Activated CD4-positive, alpha-beta T cell treated with anti-CD3 and anti-CD28 coated beads, Interleukin-2, amount 10 ng/mL, durations not matched to agents 7 days and 5 days (primary cell): ENCODE data around the gene SLC7A9. TPM values are rescaled to one million over a fixed set of nuclear protein-coding genes. Genes with fewer than 3 reads are reported as not detected.
"Not testable (repeated sequence)": the region's sequence is repeated elsewhere in the genome, so short reads cannot be mapped to it uniquely, and the experiment has no call there.

Experiments used
- CTCF ChIA-PET: fragments of 350-600 bp; sonication (Branson Sonifier 250); formaldehyde crosslinking; loops from one replicate; lab custom pipeline; 2021; ENCODE audit warnings: antibody characterized with exemption; lab: Charles Lee
- POLR2A ChIA-PET: fragments of 350-600 bp; sonication (Branson Sonifier 250); formaldehyde crosslinking; loops from one replicate; lab custom pipeline; 2021; ENCODE audit warnings: antibody characterized with exemption; lab: Charles Lee
- DNase-seq: peaks from one replicate; pipeline ENCODE4 v3.0.0-alpha.2; 2020
- H3K27ac Mint-ChIP-seq: one replicate; pipeline ENCODE4 v1.8.0; 2021; ENCODE audit warnings: mild to moderate bottlenecking, moderate library complexity, mixed read lengths
- H3K27me3 Mint-ChIP-seq: one replicate; pipeline ENCODE4 v1.8.0; 2021; ENCODE audit warnings: mixed read lengths
- H3K36me3 Mint-ChIP-seq: one replicate; pipeline ENCODE4 v1.8.0; 2021; ENCODE audit warnings: low read depth, mixed read lengths
- H3K4me1 Mint-ChIP-seq: one replicate; pipeline ENCODE4 v1.8.0; 2021; ENCODE audit warnings: mixed read lengths
- H3K4me3 Mint-ChIP-seq: one replicate; pipeline ENCODE4 v1.8.0; 2021; ENCODE audit warnings: mild to moderate bottlenecking, moderate library complexity, mixed read lengths
- H3K9me3 Mint-ChIP-seq: one replicate; pipeline ENCODE4 v1.8.0; 2021; ENCODE audit warnings: mixed read lengths
- total RNA-seq, 2 experiments: library from RNA; stranded (reverse); gene quantifications; one replicate each; pipeline ENCODE4 v1.2.3, GENCODE V29; 2021

SLC7A9 gene
- total RNA-seq, 2 experiments from 2014 or later = 0.27 to 0.45 TPM

DNA sequence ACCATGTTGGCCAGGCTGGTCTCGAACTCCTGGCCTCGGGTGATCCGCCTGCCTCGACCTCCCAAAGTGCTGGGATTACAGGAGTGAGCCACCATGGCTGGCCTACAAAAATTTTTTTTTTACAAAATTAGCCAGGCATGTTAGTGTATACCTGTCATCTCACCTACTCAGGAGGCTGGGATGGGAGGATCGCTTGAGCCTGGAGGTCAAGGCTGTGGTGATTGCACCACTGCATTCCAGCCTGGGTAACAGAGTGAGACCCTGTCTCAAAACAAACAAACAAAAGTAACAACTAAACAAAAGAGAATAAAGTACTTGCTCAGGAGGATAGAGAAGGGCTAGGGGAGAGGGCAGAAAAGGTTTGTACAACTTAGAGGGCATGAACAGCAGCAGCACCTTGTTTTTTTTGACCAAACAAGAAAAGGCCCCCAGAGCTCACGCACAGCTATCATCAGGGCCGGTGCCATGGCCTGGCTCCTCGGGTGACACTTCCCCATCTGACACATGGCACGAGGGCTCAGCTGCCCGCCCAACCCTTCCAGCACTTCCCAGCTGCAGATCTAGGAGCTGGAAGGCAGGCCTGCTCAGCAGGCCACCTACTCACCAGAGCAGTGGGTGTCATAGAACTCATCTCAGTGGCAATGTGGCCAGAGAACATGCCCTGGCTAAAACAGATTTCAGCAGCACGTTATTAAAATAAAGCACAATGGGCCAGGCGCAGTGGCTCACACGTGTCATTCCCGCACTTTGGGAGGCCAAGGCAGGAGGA lies 8.6 kb upstream of the SLC7A9 start:
- H3K27me3 Mint-ChIP-seq = no peaks in the 10 kb centered on the region
- H3K4me3 Mint-ChIP-seq = no peak overlapping the region
- ChIA-PET POLR2A (interaction anchor here (1.1 kb wide), 1 partner anchor 186 kb away, joined by 8 read pairs; no protein-coding TSS in a partner anchor), CTCF (no interaction called here)
- H3K9me3 Mint-ChIP-seq = no peaks in the 10 kb centered on the region
- no peaks in the 10 kb centered on the region for H3K36me3 Mint-ChIP-seq
- no peak for DNase-seq
- peaks cover 12% of the 10 kb centered on the region for H3K4me1 Mint-ChIP-seq
- H3K27ac Mint-ChIP-seq = no peak overlapping the region

- Mint-ChIP-seq H3K4me3 (no peak overlapping the region), H3K27ac (no peak overlapping the region), H3K27me3 (no peaks in the 10 kb centered on the region), H3K4me1 (peaks cover 13% of the 10 kb centered on the region), H3K36me3 (no peaks in the 10 kb centered on the region), H3K9me3 (no peaks in the 10 kb centered on the region)
- ChIA-PET CTCF (no interaction called here), POLR2A (no interaction called here)
- DNase-seq = no peak
These were observed 7.9 kb upstream of the SLC7A9 start for GRCh38 chr19:32877323-32877912.

DNA sequence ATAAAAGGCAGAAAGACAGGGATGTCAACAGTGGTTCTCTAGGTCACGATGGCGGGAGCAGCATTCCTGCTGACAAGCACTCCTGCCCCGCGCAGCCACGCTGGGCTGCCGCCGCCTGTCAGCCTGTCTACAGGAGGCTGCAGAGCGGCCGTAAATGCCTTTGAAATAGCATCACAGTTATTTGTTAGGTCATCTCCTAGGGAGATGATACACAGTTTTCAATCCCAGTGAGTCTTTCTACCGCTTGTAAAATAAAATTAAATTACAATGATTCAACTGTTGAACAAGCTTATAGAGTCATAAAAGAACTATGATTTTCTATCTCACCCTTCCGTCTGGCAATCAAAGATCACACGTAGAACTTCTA lies 7.3 kb upstream of the SLC7A9 start:
- CTCF ChIA-PET = no interaction called here
- no peak overlapping the region for H3K27ac Mint-ChIP-seq
- H3K4me1 Mint-ChIP-seq = peaks cover 13% of the 10 kb centered on the region
- H3K9me3 Mint-ChIP-seq = no peaks in the 10 kb centered on the region
- H3K36me3 Mint-ChIP-seq = no peaks in the 10 kb centered on the region
- POLR2A ChIA-PET = no interaction called here
- no peak overlapping the region for H3K4me3 Mint-ChIP-seq
- no peak for DNase-seq
- no peaks in the 10 kb centered on the region for H3K27me3 Mint-ChIP-seq

DNA sequence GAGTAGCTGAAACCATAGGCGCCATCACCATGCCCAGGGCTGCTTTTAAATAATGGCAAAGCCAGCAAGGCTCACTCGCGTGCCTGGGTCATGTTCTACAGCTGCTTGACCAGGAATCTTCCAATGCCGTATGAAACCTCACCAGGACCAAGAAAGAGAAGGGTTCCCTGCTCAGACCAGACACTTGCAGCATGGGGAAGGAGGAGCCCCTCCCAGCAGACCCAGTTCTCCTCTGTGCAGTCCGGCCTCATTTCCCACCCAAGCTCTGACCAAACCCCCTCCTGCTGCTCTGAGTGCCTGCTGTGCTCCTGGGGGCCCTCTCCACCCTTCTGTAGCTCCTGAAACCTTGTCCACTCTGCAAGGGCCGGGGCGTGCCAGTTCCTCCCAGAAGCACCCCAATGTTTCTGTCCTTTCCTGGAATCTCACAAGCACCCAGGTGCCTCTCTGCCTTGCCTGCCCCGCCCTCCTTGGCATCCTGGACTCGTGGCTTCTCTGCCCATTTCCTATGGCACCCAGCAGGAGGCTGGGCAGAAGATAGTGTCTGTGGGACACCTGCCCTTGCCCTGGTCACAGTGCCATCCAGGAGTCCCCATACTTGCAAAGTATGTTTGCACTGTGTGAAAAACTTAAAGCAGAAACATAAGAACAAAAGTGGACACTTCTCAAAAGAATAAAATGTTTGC lies 6.8 kb upstream of the SLC7A9 start:
- Mint-ChIP-seq H3K4me1 (peaks cover 13% of the 10 kb centered on the region), H3K9me3 (no peaks in the 10 kb centered on the region), H3K4me3 (no peak overlapping the region), H3K27me3 (no peaks in the 10 kb centered on the region), H3K27ac (peak overlapping the region; percentile 54), H3K36me3 (no peaks in the 10 kb centered on the region)
- ChIA-PET POLR2A (no interaction called here), CTCF (no interaction called here)
- no peak for DNase-seq

GRCh38 chr19:32875428-32875827 lies 5.9 kb upstream of the SLC7A9 start:
- DNase-seq = no peak
- no peak overlapping the region for H3K4me3 Mint-ChIP-seq
- H3K4me1 Mint-ChIP-seq = peaks cover 11% of the 10 kb centered on the region
- H3K27ac Mint-ChIP-seq = no peak overlapping the region
- H3K36me3 Mint-ChIP-seq = no peaks in the 10 kb centered on the region
- ChIA-PET POLR2A (interaction anchor here (0.6 kb wide), 2 partner anchors 276 to 470 kb away, joined by 3 read pairs; partner anchors contain the start of gene DPY19L3), CTCF (no interaction called here)
- no peaks in the 10 kb centered on the region for H3K27me3 Mint-ChIP-seq
- no peaks in the 10 kb centered on the region for H3K9me3 Mint-ChIP-seq

- peaks cover 11% of the 10 kb centered on the region for H3K4me1 Mint-ChIP-seq
- H3K36me3 Mint-ChIP-seq = no peaks in the 10 kb centered on the region
- H3K4me3 Mint-ChIP-seq = no peak overlapping the region
- CTCF ChIA-PET = no interaction called here
- DNase-seq = no peak
- POLR2A ChIA-PET = interaction anchor here (0.6 kb wide), 1 partner anchor 469 kb away, joined by 3 read pairs; the partner anchor contains the start of gene DPY19L3
- no peaks in the 10 kb centered on the region for H3K9me3 Mint-ChIP-seq
- no peaks in the 10 kb centered on the region for H3K27me3 Mint-ChIP-seq
- H3K27ac Mint-ChIP-seq = no peak overlapping the region
These were observed 5.0 kb upstream of the SLC7A9 start for GRCh38 chr19:32874605-32875004.

- no peak for DNase-seq
- no peaks in the 10 kb centered on the region for H3K27me3 Mint-ChIP-seq
- H3K9me3 Mint-ChIP-seq = no peaks in the 10 kb centered on the region
- H3K4me3 Mint-ChIP-seq = no peak overlapping the region
- no peak overlapping the region for H3K27ac Mint-ChIP-seq
- no peaks in the 10 kb centered on the region for H3K36me3 Mint-ChIP-seq
- peaks cover 11% of the 10 kb centered on the region for H3K4me1 Mint-ChIP-seq
- CTCF ChIA-PET = no interaction called here
- POLR2A ChIA-PET = no interaction called here
These were observed 3.8 kb upstream of the SLC7A9 start for GRCh38 chr19:32873247-32873959.

- no peak overlapping the region for H3K4me3 Mint-ChIP-seq
- H3K27ac Mint-ChIP-seq = no peak overlapping the region
- no peaks in the 10 kb centered on the region for H3K27me3 Mint-ChIP-seq
- peaks cover 11% of the 10 kb centered on the region for H3K4me1 Mint-ChIP-seq
- H3K9me3 Mint-ChIP-seq = no peaks in the 10 kb centered on the region
- ChIA-PET CTCF (no interaction called here), POLR2A (no interaction called here)
- no peaks in the 10 kb centered on the region for H3K36me3 Mint-ChIP-seq
- no peak for DNase-seq
These were observed 2.8 kb upstream of the SLC7A9 start for GRCh38 chr19:32872391-32872790.

DNA sequence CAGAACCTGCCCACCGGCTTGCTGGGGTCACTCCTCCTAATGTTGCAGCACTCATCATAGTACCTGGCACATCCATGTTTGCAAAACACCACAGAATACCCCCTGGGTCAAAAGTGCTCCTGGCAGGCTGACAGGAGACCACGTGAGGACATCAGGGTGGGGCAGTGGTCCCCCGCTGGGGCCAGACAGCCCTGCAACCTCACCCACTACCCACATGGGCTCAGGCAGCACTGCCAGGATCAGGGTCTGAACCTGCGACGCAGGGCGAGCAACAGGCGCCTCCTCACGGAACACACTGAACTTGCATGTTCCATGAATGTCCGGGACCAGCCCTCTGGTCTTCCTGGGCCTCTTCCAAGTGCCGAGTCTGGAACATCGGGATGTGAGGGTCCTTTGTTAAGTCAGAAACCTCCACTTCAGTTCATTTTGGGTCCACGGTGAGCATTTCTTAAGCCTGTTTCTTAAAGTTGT lies 1.4 kb upstream of the SLC7A9 start:
- POLR2A ChIA-PET = no interaction called here
- no peak overlapping the region for H3K4me3 Mint-ChIP-seq
- H3K27ac Mint-ChIP-seq = no peak overlapping the region
- CTCF ChIA-PET = no interaction called here
- DNase-seq = no peak
- H3K36me3 Mint-ChIP-seq = no peaks in the 10 kb centered on the region
- H3K4me1 Mint-ChIP-seq = peaks cover 7% of the 10 kb centered on the region
- H3K9me3 Mint-ChIP-seq = no peaks in the 10 kb centered on the region
- H3K27me3 Mint-ChIP-seq = no peaks in the 10 kb centered on the region

DNA sequence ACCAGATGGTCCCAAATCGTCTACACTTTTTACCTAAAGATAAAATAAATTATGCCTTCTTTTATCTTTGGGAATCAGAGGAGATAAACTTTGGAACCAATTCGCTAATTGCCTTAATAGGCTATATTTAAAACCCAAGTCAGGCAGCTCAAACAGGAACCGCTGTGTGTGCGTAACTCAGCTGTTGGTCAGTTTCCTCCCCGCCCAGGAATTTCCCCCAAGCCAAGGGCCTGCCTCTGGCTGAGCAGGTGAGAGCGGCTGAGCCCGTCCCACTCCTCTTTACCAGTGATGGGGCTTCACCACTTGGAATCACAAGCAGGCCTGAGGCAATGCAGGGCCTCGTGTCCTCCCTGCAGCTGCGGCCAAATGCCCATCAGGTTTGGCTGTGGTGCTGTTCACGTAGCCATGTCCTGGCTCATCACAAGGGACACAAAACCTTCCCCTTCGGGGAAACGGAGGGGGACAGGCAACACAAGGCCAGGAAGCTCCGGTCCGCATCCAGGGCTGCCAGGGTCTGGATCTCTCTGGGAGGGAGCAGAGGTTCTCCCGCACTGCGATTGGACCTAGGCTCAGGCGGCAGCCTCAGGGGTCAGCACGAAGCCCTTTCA lies 503 bp upstream of the SLC7A9 start:
- CTCF ChIA-PET = interaction anchor here (0.7 kb wide), 1 partner anchor 344 kb away, joined by 4 read pairs; no protein-coding TSS in a partner anchor

GRCh38 chr19:32868206-32868950 lies 1.2 kb downstream of the SLC7A9 start:
- Mint-ChIP-seq H3K36me3 (no peaks in the 10 kb centered on the region), H3K27me3 (no peaks in the 10 kb centered on the region), H3K27ac (no peak overlapping the region), H3K9me3 (no peaks in the 10 kb centered on the region), H3K4me1 (peaks cover 2% of the 10 kb centered on the region), H3K4me3 (no peak overlapping the region)
- ChIA-PET CTCF (no interaction called here), POLR2A (no interaction called here)
- no peak for DNase-seq

More for the DNA sequence above, 503 bp upstream of the SLC7A9 start:
- H3K27me3 Mint-ChIP-seq = no peaks in the 10 kb centered on the region
- H3K9me3 Mint-ChIP-seq = no peaks in the 10 kb centered on the region
- no peaks in the 10 kb centered on the region for H3K36me3 Mint-ChIP-seq
- POLR2A ChIA-PET = no interaction called here
- H3K4me3 Mint-ChIP-seq = no peak overlapping the region
- no peak for DNase-seq
- H3K27ac Mint-ChIP-seq = no peak overlapping the region
- H3K4me1 Mint-ChIP-seq = peaks cover 7% of the 10 kb centered on the region

DNA sequence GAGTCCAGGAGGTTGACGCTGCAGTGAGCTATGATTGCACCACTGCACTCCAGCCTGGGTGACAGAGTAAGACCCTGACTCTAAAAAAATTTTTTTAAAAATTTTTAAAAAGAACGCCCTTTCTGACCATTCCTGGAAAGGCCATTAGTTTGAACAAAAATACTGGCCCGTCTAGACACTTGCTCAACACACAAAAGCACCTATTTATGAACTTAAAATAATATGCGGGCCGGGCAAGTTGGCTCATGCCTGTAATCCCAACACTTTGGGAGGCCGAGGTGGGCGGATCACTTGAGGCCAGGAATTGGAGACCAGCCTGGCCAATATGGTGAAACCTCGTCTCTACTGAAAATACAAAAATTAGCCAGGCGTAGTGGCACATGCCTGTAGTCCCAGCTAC lies 2.1 kb downstream of the SLC7A9 start:
- H3K27ac Mint-ChIP-seq, POLR2A ChIA-PET, H3K9me3 Mint-ChIP-seq, CTCF ChIA-PET, H3K4me1 Mint-ChIP-seq, H3K4me3 Mint-ChIP-seq, DNase-seq, H3K36me3 Mint-ChIP-seq, H3K27me3 Mint-ChIP-seq: not testable (repeated sequence)
